GM04503 (cell line): Measurements from ENCODE around the gene CRBN.

ENCODE experiments used
- DNase-seq: peaks from one replicate; pipeline ENCODE4 v3.0.0-alpha.2; 2012; ENCODE audit warnings: low read depth

Gene CRBN

GRCh38 chr3:3170998-3171397 is 8.5 kb downstream of the CRBN start:
- no peak for DNase-seq

GRCh38 chr3:3165650-3166049 is 13.8 kb downstream of the CRBN start:
- no peak for DNase-seq

DNA sequence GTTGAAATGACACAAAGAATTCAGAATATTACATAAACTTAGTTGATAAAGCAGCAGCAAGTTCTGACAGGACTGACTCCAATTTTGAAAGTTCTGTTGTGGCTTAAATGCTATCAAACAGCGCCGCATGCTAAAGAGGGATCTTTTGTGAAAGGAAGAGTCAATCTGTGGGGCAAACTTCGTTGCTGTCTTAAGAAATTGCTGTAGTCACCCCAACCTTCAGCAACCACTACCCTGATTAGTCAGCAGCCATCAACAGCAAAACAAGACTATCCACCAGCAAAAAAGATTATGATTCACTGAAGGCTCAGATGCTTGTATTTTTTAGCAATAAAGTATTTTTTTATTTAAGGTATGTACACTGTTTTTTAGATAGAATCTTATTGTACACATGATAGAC is 14.2 kb downstream of the CRBN start:
- DNase-seq: no peak

GRCh38 chr3:3160826-3161225 is 18.7 kb downstream of the CRBN start:
- peak; percentile 11 for DNase-seq

- DNase-seq: no peak
Observed at GRCh38 chr3:3157484-3157883, 22.0 kb downstream of the CRBN start.

GRCh38 chr3:3154879-3155610 is 24.4 kb downstream of the CRBN start:
- no peak for DNase-seq

DNA sequence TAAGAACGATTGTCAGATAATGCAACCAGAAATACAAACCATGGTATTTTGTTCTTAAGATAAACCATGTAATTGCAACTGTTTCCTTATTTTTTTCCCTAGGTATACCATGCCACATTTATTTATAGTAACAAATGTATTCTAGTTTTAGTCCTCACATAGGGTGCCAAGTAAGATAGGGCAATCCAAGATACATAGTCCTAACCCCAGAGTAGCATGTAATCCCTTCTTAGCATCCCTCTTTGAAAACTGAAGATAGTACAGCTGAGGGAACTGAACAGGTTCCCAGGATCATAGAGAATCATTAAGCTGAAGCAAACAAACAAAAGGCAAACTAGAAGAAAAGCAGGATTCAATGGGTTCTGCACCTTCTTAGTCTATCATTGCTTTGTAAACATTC is 28.0 kb downstream of the CRBN start:
- DNase-seq: no peak

DNA sequence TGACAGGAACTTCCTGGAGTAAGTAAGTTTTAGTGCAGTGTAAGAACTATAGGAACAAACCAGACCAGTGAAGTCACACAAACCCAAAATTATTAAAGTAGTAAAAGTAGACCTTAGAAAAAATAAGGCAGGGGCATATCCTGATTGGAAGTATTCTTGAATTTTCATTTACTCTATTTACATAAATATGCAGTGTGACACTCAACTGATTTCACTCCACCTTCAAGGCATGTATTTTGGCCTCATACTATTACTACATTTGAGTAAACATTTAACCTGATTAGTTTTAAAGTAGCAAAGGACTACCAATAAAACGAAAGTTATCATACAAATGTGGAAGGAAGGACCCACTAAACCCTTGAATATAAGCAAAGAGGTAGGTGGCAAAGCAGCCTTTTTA is 29.9 kb downstream of the CRBN start:
- DNase-seq: no peak

DNA sequence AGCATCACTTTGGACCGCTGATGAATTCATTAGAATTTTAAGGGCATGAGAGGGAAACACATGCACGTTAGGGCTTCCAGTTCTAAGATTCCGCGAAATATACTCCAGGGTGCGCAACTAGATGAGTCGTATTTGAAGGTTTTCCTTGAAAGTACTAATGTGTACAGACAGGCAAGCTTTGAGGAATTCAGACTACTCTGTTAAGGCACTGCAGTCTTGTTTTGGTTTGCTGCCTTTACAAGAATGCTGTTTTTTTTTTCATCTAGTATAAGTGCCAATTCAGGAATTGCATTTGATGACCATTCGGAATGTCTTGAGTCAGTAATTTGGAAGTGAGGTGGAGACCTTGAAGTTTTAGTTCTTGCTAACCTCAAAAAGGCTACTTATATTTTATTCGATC is 33.7 kb downstream of the CRBN start:
- peak; percentile 11 for DNase-seq

GRCh38 chr3:3141939-3142338 is 37.6 kb downstream of the CRBN start:
- no peak for DNase-seq

DNA sequence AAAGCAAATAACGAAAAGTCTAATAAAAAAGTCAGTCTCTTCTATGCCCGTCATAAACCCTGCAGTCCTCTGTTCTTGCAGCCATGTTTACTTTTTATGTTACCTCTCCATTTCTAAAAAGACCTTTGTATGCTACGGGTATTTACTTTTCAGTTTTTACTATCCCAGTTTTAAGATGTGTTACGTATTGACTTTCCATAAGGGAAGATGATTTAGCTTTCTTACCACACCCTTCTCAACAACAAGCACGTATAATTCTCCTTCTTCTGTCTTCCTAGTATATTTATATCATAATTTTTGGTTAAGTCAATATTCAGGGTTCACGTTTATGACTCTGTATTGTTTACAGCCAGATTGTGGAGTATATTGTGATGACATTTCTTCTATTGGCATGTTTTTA is 42.0 kb downstream of the CRBN start:
- DNase-seq: no peak

DNA sequence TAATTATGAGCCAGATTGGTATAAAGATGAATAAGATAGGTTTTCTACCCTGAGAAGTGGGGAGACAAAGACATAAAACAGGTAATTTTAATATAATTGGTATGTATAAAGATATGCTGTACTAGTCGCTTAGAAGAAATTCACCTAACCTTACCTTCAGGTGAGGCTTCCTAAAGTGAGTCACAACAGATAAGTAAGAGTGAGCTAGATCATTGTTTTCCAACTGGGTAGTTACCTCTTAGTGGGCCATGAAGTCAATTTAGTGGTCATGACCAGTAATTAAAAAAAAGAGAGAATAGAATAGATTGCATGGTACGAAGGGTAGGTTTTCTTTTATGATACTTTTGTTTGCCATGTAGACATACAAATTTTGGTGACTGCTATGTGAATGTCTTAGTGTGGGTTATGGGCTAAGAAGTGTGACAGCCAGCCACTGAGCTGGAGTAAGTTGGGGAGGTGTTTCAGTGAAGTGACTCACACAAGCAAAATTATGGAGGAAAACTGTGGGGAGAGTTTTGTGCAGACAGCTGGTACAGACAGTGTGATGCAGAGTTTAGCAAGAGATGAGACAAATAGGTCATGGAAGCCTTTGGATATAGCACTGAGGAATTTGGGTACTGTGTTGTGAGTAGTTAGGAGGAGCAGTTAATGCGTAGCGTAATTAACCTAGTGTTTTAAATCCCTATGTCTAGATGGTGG is 44.6 kb downstream of the CRBN start:
- peak; percentile 13 for DNase-seq

- DNase-seq: no peak
Observed at GRCh38 chr3:3133500-3133899, 46.0 kb downstream of the CRBN start.

- DNase-seq: no peak
Observed at GRCh38 chr3:3129579-3129978, 49.9 kb downstream of the CRBN start.

- no peak for DNase-seq
Observed at GRCh38 chr3:3127432-3128010, 52.0 kb downstream of the CRBN start.

- peak; percentile 42 for DNase-seq
Observed at GRCh38 chr3:3126477-3127431, 52.7 kb downstream of the CRBN start, which contains the start of gene TRNT1. TSS of gene TRNT1 (plus strand) at chr3:3126940. CDS start at chr3:3129041, 2,101 bp downstream.

DNA sequence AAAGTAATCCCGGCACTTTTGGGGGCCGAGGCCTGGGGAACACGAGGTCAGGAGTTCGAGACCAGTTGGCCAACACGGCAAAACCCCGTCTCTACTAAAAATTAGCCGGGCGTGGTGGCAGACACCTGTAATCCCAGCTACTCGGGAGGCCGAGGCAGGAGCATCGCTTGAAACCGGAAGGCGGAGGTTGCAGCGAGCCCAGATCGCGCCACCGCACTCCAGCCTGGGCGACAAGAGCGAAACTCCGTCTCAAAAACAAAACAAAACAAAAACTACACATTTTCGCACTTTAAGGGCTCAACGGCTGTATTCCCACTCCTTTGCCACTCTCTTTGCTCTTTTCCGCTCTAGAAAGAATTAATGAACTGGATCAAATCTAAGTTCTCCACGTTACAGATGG is 53.5 kb downstream of the CRBN start:
- no peak for DNase-seq

DNA sequence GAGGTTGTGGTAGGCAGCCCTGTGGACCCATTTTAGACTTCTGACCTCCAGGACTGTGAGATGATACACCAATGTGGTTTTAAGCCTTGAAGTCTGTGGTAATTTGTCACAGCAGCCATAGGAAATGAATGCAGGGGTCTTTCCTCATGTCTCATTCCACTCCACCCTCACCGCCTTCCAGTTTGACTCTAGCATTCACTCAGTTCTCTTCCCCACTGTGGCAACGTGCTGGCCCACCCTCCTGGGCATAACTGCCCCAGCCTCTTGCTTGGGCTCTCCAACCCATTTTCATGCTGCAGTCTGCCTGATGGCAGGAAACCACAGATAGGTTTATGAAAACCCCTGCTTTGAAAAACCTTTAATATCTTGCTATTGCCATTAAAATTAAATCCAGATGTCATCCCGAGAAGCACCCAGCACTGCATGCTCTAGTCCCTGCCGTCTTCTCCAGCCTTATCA is 60.1 kb downstream of the CRBN start:
- no peak for DNase-seq

GRCh38 chr3:3117651-3118050 is 61.8 kb downstream of the CRBN start:
- DNase-seq: no peak

DNA sequence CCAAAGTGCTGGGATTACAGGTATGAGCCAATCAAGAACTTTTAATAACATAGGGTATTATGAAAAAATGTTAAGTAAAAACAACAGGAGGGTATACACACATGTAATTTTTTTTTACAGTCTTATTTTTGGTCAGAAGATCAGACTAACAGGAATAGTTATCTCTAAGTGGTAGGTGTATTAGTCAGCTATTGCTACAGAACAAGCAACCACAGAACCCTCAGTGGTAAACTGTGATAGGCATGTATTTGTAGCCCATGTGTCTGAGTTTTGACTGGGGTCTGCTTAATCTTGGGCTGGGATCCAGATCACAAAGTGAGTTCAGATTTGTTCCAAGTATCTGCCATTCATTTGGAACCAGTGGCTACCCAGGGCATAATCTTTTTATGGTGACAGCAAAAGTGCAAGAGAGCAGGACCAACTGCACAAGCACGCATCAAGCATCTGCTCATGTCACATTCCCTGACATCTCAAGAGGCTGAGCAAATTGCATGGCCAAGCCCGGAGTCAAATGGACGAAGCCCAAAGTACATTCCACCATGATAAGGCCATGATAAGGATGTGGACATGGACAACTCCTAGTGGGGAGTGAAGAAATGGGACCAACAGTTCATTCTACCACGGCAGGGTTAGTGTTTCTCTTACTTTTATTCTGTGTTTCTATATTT is 66.3 kb downstream of the CRBN start:
- no peak for DNase-seq

GRCh38 chr3:3110749-3111361 is 68.6 kb downstream of the CRBN start:
- no peak for DNase-seq
